RPMI7951 (cell line): ENCODE measurements around the gene MTFR1L. TPM values are rescaled to one million over a fixed set of nuclear protein-coding genes. Genes with fewer than 3 reads are reported as not detected.

Source experiments
- DNase-seq: peaks from one replicate; pipeline ENCODE4 v3.0.0-alpha.2; 2012; ENCODE audit warnings: low read depth
- total RNA-seq: library from RNA; depleted of rRNA; stranded (reverse); fragments of >200 nt; shearing (Covaris generic); gene quantifications from 2 replicates; pipeline ENCODE4 v1.2.3, GENCODE V29; 2014

The MTFR1L gene
- total RNA-seq, 1 experiment from 2014 or later: 56.4 TPM

DNA sequence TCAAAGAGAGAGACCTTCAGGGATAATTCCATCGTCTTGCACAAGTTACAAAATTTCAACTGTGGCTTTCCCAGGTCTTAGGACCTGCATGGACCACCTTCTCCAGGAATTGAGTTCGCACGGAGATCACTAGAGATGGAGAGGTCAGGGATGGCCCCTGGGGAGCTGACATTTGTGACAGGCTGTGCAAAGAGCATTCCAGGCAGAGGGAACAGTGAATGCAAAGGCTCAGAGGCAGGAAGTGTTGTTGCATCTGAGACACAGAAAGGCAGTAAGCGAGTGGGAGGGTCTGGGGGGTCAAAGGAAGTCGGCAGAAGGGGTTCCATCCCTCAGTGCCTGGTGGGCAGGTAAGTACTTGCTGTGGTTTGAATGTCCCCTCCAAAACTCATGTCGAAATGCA lies 29.3 kb upstream of the MTFR1L start:
- no peak for DNase-seq

DNA sequence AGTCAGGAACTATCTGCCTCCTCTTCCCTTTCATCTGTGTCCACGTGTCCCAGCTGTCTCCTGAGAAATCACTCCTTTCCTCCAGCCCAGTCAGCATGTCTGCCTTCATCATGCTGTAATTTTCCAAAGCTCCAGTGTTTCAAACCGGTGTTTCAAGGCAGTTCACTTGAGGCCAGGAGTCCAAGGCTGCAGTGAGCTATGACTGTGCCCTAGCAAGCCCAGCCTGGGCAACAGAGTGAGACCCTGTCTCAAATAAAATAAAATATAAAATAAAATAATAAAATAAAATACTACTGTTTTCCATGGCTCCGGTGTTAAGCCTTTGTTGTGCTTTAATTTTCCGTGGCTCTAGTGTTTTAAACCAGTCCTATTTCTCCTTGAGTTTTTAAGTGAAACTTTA lies 27.6 kb upstream of the MTFR1L start:
- no peak for DNase-seq

DNA sequence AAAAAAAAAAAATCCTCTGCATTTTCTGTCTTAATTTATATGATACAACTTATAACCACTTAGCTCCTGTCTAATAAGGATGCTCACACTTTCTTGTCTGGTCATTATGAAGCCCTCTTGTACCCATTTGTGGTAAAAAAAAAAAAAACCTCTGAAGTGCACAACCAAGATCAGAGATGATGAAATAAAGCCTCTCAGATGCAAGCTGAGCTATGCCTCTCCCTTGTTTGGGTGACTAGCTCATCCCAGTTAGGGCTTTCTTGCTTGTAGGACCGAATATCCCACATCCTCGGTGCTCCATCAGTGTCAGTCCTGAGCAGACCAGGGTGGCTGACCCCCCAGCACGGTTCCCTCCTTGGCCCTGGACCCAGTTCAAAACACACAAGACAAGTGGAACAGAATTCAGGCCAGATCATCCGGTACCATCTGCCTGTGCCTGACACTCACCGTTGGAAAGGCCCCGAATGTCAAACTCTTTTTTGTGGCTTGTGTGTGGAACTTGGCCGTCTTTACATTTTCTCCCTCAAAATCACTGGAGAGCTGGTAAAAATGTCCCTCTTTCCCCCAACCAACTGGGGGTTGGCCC lies 26.1 kb upstream of the MTFR1L start:
- peak; percentile 70 for DNase-seq

DNA sequence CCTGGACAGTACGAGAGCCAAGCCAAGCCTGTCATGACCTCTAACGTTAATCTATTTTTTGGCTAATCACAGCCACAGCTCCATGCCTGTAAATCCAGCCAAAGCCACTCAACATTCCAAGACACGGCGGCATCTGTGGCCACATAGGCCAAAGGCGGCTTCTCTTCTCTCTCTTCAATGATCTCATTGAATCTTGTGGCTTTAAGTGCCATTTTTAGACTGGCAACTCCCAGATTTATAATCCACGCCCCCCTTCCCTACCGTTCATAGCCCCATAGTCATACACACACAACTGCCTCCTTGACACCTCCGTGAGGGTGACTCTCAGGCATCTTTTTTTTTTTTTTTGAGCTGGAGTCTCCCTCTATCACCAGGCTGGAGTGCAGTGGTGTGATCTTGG lies 25.4 kb upstream of the MTFR1L start:
- peak; percentile 95 for DNase-seq

DNA sequence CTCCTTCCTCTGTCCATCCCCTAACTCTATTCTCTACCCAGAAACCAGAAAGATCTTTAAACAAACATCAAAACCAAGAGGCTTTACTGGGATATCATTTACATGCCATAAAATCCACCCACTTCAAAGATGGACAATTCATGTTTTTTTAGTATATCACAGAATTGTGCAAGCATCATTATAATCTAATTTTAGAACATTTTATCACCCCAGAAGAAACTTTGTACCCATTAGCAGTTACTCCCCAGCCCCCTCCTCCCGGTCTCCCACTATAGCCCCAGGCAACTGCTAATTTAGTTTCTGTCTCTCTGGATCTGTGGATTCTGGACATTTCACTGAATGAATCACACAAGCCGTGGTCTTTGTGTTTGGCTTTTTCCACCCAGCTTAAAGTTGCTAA lies 24.5 kb upstream of the MTFR1L start:
- DNase-seq: peak; percentile 82

DNA sequence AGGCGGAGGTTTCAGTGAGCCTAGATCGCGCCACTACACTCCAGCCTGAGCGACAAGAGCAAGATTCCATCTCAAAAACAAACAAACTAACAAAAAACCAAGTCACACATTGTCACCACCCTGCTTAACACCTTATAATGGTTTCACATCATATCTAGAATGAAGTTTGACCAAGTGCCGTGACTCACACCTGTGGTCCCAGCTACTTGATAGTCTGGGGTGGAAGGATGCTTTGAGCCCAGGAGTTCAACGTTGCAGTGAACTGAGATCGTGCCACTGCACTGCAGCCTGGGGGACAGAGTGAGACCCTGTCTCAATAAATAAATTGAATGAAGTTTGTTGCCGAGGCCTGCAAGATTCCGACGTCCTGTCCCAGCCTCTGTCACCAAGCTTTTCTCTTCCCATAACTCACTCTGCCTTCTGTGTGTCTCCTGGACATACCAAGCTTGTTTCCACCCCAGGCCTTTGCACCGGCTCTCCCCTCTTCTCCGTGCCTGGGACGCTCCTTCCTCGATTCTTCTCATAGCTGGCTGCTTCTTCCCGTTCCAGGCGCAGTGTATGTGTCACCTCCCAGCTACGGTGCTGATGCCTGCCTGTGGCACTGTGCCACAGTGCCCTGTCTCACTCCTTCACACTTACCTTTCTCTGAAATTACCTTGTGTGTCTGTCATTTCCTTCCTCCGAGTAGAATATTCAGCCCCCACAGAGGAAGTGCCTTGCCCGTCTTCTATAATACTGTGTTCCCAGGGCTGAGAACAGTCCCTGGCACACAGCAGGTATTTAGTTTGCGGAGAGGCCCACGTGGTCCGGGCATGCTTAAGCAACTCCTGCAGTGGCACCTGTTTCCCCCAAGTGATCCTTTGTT lies 23.6 kb upstream of the MTFR1L start:
- DNase-seq: no peak

DNA sequence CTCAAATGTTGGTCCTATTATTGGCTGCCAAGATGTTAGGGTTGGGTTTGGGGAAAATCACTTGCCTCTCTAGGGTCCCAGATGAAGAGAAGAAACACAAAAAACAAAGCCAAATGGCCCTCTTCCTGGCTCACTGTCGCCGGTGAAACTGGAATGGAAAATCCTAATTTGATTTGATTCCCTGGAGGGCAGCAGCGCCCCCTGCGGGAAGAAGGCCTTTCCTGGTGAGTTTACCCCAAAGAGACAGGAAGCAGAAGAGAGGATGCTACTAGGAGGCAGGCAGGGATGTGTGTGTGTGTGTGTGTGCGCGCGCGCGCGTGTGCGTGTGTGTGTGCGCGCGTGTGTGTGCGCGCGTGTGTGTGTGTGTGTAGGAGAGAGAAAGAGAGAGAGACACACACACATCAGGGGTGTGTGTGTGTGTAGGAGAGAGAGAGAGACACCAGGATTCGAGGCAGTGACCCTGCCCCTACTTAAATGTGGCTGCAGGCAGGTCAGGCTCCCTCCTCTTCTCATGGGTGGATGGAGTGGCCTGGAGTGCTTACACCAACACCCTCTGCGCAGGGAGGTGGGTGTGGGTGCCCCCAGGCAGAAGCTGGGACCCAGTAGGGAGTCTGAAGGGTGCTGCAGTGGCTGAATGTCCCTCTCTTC lies 22.8 kb upstream of the MTFR1L start:
- peak; percentile 73 for DNase-seq

DNA sequence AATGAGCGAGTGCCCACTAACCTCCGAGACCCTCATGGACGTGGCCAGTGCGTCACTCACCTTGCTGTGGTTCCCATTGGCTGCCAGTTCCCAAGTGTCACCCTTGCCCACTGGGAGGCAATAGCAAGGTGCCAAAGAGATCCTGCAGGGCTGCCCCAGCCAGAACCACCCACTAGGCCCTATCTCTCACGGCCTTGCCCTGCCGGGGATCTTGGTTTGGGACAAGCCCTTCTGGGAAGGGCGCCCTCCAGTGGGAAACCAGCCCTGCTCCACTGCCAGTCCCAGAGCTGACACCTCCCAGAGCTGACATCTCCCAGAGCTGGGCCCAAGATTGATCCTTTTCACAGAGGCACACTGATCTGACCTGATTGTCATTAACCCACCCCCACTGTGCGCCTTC lies 21.8 kb upstream of the MTFR1L start:
- DNase-seq: peak; percentile 19

DNA sequence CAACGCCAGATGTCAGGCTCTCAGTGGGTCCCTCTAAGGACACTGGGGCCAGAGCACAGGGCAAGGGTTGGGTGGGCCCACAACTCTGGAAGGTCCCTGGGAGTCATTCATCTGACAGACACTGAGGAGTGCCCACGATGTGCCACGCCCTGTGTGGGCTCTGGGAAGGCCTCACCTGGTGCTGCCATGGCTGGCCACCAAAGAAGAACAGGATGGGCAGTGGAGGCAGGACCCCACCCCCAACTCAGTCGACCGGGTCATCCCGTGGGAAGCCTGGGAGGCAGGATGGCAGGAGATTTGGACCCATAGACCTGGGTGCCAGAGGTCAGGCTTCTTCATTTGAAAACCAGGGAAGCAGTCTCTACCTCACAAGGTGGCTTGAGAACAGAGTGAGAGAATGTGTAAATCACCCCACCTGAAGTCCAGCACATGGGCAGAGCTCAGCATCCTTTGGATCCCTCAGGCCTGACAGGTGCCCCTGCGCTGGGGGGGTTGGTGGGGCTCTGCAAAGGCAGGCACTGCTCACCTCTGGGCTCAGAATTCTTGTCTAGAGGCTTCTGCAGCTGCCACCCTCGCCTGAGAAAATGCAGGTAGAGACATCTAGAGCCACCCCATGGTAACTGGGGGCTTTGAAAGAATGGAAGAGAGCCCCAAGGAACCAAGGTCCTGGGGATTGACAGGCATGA lies 20.9 kb upstream of the MTFR1L start:
- no peak for DNase-seq

DNA sequence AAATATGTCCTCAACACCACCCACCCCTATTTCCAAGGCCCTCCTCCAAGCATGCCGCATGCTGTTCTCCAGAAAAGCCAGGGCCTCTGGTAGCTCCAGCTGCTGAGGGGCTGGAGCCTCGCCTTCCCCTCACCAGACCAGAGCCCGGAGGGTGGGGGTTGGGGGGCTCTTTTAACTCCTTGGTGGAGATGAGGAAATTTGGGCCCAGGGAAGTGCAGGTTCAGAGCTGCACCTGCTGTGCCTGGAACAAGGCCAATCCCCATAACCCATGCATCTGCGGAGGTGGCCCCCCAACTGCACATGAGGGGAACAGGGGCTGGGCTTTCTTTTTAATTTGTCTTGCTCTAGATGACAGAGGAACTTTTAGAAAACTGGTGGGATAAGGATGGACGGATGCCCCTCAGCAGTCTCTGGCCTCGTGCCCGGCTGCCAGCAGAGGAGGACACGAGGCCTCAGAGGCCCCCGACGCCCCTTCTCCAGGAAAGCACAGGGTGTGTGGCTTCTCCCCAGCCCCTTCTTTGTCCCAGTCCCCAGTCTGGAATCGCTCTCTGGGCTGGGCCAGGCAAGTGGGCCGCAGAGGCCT lies 20.3 kb upstream of the MTFR1L start:
- DNase-seq: no peak

DNA sequence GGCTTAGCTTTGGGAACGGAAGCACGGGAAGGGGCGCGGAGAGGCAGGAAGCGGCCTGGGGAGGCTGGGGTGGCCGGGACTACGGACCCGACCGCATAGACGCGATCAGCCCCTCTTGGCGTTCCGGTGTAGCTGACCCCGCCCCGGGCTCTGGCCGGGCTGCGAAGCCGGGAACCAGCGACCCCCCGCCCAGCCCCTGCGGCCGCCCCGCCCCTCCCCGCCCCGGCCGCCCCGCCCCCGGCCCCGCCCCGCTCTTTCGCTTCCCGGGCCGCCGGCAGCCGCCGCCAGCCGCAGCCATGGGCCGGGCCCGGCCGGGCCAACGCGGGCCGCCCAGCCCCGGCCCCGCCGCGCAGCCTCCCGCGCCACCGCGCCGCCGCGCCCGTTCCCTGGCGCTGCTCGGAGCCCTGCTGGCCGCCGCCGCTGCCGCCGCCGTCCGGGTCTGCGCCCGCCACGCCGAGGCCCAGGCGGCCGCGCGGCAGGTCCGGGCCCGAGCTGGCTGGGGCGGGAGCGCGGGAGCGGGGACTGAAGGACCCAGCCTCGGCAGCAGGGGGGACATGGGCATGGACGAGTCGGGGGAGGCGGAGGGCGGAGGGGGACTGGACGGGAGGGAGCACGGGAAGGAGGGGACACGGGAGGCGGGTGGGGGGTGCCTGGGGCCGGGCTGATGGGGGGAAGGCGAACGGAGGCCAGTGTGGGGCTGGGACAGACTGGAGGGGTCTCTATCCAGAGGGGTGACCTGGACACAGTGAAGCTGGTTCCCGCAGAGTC lies 19.6 kb upstream of the MTFR1L start, which contains the start of gene SELENON:
TSS of gene SELENON (plus strand) at position 259 of the 768 bp plus-strand sequence. CDS start at position 297, 38 bp downstream.
- peak; percentile 71 for DNase-seq

DNA sequence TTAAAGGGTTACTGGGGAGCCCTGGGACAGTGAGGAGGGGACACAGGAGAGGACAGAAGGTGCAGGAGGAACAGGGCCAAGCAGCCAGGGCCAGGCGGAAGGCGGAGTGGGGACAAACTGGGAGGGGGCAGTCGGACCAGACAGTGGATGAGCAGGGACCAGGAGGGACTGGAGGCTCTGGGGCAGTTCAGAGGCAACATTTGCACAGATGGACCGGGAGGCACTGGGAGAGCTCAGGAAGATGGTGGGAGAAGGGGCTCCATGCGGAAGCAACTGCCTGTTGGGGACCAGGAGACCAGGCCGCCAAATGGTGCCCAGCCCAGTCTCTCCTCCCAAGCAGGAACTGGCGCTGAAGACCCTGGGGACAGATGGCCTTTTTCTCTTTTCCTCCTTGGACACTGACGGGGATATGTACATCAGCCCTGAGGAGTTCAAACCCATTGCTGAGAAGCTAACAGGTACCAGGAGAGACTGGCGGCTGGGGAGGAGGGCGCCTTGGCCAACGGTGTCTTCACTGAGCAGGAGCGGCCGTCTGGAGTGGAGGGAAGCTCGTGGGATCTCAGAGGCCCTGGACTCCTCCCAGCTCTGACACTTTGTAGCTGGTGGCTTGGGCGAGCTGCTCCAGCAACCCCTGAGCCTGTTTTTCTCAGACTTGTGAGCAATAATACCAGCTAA lies 18.9 kb upstream of the MTFR1L start:
- no peak for DNase-seq

DNA sequence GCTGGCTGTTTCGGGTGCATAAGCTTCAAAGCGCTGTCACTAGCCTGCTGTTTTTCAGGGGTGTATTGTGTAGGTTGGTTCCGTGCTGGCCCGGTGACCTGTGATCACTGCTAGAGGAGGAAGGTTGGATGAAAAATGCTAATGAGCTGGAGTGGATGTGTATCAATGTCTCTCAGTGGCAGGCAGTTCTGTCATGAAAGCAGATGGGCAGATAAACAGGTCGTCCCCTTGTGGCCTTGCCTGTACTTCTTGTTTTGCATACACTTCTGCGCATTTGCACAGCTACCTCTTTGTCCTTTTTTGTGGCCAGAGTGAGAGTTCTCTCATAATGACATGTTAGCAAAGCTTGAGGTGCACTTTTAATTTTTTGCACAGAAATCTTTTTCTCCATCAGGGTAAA lies 16.8 kb upstream of the MTFR1L start:
- no peak for DNase-seq

DNA sequence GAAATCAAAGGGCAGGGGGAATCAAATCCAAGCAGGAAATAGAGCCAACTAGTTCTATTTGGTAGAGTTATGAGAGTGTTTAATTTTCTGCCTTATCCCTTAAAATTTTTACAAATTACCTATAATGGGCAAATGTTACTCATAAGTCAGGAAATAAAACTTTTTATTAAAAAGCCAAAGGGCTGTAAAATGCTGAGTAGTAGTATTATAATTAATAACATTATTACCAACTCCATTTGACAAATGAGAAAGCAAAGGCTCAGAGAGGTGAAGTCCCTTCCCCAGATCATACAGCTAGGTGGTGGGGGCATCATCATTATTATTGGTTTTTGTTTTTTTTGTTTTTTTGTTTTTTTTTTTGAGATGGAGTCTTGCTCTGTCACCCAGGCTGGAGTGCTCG lies 16.4 kb upstream of the MTFR1L start:
- DNase-seq: no peak

DNA sequence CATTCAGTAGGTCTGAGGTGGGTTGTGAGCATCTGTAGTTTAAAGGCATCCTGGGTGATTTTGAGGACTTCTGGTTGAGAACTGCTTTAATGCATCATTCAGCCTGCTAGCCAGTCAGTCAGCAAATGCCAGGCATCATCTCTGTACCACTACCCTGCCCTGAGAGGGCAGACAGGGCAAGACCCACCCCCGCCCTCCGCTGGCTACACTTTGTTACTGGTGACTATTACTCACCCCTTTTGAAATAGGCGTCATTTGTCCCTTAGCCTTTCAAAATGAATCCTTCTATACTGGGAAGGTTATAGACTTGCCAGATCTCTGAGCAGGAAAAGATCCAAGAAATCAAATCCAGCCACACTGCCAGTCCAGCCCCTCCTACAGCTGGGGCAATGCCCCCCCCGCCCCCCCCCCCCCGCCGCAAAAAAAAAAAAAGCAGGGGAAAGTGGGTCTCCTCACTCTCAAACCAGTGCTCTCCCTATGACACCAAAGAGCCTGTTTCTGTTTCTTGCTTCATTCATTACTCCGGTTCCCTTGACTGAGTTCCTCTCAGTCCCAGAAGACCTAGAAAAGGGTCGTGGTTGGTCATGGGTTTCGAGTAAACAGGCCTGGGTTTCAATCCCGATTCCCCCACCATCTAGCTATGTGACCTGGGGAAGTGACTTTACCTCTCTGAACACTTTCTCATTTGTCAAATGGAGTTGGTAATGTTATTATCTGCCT lies 15.3 kb upstream of the MTFR1L start:
- DNase-seq: peak; percentile 20

DNA sequence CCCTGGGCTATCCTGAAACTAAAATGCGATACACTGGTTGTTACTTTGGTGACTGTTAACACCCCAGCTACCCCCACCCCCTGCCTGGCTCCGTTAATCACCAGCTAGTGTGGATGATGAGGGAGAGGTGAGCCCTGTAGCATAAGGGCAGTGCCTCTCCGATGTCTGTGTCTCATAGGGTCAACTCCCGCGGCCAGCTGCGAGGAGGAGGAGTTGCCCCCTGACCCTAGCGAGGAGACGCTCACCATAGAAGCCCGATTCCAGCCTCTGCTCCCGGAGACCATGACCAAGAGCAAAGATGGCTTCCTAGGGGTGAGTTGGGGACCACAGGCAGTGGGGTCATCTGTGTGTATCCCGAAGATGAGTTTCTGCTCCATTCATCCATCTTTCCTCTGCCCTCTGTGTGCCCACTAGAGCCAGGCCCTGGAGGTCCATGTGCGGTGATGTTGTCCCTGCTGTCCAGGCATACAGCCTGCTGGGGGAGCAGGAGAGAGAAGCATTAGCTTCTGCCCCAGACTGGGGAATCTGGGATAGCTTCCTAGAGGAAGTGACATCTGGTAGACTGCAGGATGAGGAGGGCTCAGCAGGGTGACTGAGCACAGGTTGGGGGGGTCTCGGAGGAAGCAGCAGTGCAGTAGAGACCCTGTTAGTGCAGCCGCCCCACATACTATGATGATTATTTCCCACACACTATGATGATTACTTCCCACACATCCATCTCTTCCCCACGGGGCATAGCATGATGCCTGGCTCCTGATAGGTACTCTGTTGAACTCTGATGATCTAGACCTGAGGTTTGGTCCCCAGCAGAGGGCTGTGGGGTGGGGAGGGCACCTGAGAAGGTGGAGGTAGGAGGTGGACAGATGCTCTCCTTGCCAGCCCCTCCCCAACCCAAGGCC lies 14.5 kb upstream of the MTFR1L start:
- no peak for DNase-seq

DNA sequence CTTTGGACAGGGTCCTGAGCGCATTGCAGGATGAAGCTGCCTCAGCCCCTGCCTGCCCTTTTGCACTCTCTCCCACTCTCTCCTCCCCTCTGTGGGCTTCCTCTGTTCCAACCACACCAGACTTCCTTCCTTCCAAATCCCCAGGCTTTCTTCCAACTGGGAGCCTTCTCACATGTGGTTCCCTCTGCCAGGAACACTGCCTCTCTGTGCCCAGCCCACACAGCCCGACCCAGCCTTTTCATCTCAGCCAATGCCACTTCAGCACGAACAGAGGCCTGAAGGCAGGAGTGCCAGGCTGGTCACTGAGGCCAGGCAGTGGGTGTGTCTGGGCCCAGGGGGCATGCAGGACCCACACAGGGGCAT lies 13.9 kb upstream of the MTFR1L start:
- DNase-seq: peak; percentile 66

DNA sequence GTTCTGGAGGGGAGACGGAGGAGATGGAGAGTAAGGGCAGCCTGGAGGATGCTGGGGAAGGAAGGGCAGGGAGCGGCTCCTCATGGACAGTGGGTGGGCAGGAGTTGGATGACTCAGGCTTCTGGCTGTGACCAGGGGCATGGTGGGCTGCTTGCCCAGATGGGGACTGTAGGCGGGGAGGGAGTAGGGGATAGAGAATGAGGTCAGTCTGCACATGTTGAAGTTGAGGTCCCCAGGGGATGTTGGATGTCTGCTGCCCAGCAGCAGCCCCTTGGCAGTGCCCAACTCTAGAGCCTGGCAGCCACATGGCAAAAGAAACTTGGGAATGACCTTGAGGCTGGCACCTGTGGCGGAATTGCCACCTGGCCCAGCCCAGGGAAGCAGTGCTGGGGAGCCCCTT lies 13.3 kb upstream of the MTFR1L start:
- peak; percentile 55 for DNase-seq
